Adrenal gland (tissue), 5 donors: Measurements from ENCODE around the gene BCL2L13.

Experiments used
- CTCF ChIP-seq, 6 experiments: fragments of 450-650 bp in 4 of 6; fragments of 200-600 bp in 2 of 6; sonication (generic) in 1 of 6; IDR thresholded peaks; 1 replicate in 5 of 6; 2 replicates in 1 of 6; pipeline versions ENCODE4 v1.5.1 to v1.8.0; 2016 to 2021; ENCODE audit warnings: antibody characterized with exemption in 6 of 6, mild to moderate bottlenecking in 2 of 6, moderate library complexity in 1 of 6
- POLR2A ChIP-seq, 2 donors: fragments of 450-650 bp; IDR thresholded peaks; one replicate each; pipeline ENCODE4 v1.6.1; 2017; ENCODE audit warnings: antibody characterized with exemption in 2 of 2, mild to moderate bottlenecking in 2 of 2, moderate library complexity in 1 of 2
- donor health status: DM: no; HTN: no; CAD: no.

GRCh38 chr22:17665248-17665647 is 26.7 kb downstream of the BCL2L13 start:
- no peak for TF ChIP-seq CTCF (IDR thresholded peaks at IDR 0.05)
- no peak for TF ChIP-seq POLR2A (IDR thresholded peaks at IDR 0.05)
